Colonic mucosa (tissue), 4 donors: ENCODE measurements around the gene SLC13A2. TPM values are rescaled to one million over a fixed set of nuclear protein-coding genes. Genes with fewer than 3 reads are reported as not detected.
"Not testable (repeated sequence)": the region's sequence is repeated elsewhere in the genome, so short reads cannot be mapped to it uniquely, and the experiment has no call there.

ENCODE experiments used
- DNase-seq: peaks from one replicate; pipeline ENCODE4 v3.0.0-alpha.2; 2020
- H3K27ac ChIP-seq: fragments of 200-600 bp; one replicate; pipeline ENCODE4 v1.8.0; 2021
- H3K27me3 ChIP-seq: fragments of 200-600 bp; one replicate; pipeline ENCODE4 v1.8.0; 2021
- H3K36me3 ChIP-seq: fragments of 200-600 bp; one replicate; pipeline ENCODE4 v1.8.0; 2021
- H3K4me1 ChIP-seq: fragments of 200-600 bp; one replicate; pipeline ENCODE4 v1.8.0; 2021; ENCODE audit warnings: mild to moderate bottlenecking
- H3K4me3 ChIP-seq: fragments of 200-600 bp; one replicate; pipeline ENCODE4 v1.8.0; 2021
- H3K9ac ChIP-seq, 2 donors: one replicate each; pipeline ENCODE4 v1.7.0; 2013; ENCODE audit warnings: control low read depth in 2 of 2, low read depth in 2 of 2, low read length in 2 of 2
- H3K9me3 ChIP-seq: fragments of 200-600 bp; one replicate; pipeline ENCODE4 v1.8.0; 2021
- intact Hi-C: fragments of 100-400 bp; cut with DNase I; formaldehyde crosslinking; loops from one replicate; pipeline ENCODE4 v1.14.1; 2022
- total RNA-seq, 2 donors: library from RNA; stranded (reverse); fragmentation: NEBNext Ultra II Directional in 1 of 2; extraction: Animal tissue kit (Norgen Biotek cat#: 25700) in 1 of 2; gene quantifications; one replicate each; pipeline ENCODE4 v1.2.1, GENCODE V29; 2021
- TF ChIP-seq, protein P1 (sequence below): fragments of 200-600 bp; IDR thresholded peaks from one replicate; pipeline ENCODE4 v1.8.0; 2022; ENCODE audit warnings: antibody characterized with exemption, mild to moderate bottlenecking
- donor health status: healthy.
- donor health status: DM: no; HTN: no; CAD: no.
- donor health status: DM: no; HTN: no; CAD: no.

SLC13A2 gene
- total RNA-seq, 2 donors from 2014 or later = 24.7 to 40.5 TPM

DNA sequence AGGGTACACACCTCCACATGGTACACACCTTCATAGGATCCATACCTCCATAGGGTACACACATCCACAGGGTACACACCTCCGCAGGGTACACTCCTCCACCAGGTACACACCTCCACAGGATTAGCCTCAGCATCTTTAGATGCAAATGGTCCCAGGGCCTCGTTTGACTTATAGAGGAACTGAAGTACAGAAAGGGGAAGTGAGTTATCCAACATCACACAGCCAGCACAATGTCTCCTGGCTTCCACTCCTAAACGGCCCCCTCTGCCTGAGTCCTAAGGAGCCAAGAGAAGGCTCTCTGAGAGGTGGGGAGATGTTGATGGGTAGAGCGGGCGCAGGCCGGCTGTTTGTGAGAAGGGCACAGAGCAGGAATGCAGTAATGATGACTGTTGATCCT, 44.7 kb downstream of the SLC13A2 start:
- no peaks in the 10 kb centered on the region for H3K9me3 ChIP-seq
- no peak overlapping the region for H3K9ac ChIP-seq
- DNase-seq = no peak
- H3K4me3 ChIP-seq = no peak overlapping the region
- H3K27ac ChIP-seq = no peak overlapping the region
- H3K27me3 ChIP-seq = no peaks in the 10 kb centered on the region
- intact Hi-C loops = no loop called here
- TF ChIP-seq, protein P1, sequence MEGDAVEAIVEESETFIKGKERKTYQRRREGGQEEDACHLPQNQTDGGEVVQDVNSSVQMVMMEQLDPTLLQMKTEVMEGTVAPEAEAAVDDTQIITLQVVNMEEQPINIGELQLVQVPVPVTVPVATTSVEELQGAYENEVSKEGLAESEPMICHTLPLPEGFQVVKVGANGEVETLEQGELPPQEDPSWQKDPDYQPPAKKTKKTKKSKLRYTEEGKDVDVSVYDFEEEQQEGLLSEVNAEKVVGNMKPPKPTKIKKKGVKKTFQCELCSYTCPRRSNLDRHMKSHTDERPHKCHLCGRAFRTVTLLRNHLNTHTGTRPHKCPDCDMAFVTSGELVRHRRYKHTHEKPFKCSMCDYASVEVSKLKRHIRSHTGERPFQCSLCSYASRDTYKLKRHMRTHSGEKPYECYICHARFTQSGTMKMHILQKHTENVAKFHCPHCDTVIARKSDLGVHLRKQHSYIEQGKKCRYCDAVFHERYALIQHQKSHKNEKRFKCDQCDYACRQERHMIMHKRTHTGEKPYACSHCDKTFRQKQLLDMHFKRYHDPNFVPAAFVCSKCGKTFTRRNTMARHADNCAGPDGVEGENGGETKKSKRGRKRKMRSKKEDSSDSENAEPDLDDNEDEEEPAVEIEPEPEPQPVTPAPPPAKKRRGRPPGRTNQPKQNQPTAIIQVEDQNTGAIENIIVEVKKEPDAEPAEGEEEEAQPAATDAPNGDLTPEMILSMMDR = no peak
- H3K4me1 ChIP-seq = peaks cover 5% of the 10 kb centered on the region
- H3K36me3 ChIP-seq = no peaks in the 10 kb centered on the region

DNA sequence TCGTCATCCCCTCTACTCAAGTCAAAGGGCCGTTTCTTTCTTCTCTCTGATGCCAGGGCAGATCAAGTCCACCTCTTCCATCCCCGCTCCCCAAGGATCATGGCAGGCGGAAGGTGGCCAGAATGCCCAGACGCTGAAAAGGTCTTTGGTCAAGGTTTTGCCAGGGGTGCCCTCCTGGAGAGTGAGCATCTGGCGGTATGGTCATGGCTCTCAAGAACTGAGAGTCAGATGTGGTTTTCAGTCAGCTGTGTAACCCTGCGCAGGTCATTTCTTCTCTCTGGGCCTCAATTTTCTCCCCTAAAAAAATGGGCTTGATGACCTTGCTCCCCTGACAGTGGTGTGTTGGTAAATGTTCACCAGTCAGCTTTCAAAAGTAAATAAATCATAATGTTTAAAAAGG, 45.1 kb downstream of the SLC13A2 start:
- no peak overlapping the region for H3K27ac ChIP-seq
- H3K4me1 ChIP-seq = peaks cover 5% of the 10 kb centered on the region
- no peaks in the 10 kb centered on the region for H3K36me3 ChIP-seq
- TF ChIP-seq, protein P1 = no peak
- H3K27me3 ChIP-seq = no peaks in the 10 kb centered on the region
- no peak overlapping the region for H3K9ac ChIP-seq
- no peaks in the 10 kb centered on the region for H3K9me3 ChIP-seq
- DNase-seq = no peak
- H3K4me3 ChIP-seq = no peak overlapping the region
- intact Hi-C loops = no loop called here

DNA sequence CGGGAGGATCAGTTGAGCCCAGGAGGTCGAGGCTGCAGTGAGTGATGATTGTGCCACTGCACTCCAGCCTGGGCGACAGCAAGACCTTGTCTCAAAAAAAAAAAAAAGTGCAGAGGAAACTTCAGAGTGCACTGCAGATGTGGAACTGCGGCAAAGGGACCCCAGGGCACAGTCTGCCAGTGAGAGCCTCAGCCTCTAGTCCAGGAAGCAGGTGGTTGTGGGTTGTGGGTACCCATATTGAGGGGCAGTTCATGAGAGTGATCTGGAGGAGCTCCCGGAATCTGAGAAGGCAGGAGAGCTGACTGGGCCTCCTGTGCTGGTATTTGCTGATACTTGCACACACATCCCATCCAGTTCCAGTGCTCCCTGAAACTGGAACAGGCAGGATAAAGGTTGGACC, 45.8 kb downstream of the SLC13A2 start:
- H3K4me1 ChIP-seq = peaks cover under 1% of the 10 kb centered on the region
- no peaks in the 10 kb centered on the region for H3K9me3 ChIP-seq
- no peak overlapping the region for H3K4me3 ChIP-seq
- no peak overlapping the region for H3K27ac ChIP-seq
- no peaks in the 10 kb centered on the region for H3K27me3 ChIP-seq
- no peak overlapping the region for H3K9ac ChIP-seq
- no peaks in the 10 kb centered on the region for H3K36me3 ChIP-seq
- intact Hi-C loops = no loop called here
- no peak for DNase-seq
- TF ChIP-seq, protein P1 = no peak

DNA sequence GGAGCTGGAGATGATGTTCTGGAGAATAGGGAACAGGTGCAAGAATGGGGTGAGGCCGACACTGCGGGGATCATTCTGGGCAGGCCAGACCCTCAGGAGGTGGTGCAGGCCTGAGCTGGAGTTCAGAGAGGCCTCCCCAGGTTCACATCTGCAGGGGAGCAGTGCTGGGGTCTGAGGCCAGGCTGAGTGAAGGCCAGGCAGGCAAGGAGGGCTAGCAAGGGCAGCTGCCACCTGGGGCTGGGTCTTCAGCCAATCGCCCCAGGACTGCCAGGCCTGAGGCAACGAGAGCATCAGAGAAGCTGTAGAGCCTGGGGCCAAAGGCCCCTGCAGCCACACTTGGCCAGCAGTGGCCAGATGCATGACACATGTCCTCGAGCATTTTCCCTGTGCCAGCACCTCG, 47.2 kb downstream of the SLC13A2 start:
- no peak overlapping the region for H3K27ac ChIP-seq
- DNase-seq = no peak
- peaks cover 7% of the 10 kb centered on the region for H3K4me1 ChIP-seq
- no peaks in the 10 kb centered on the region for H3K27me3 ChIP-seq
- no peak overlapping the region for H3K9ac ChIP-seq
- H3K36me3 ChIP-seq = no peaks in the 10 kb centered on the region
- TF ChIP-seq, protein P1 = no peak
- no peaks in the 10 kb centered on the region for H3K9me3 ChIP-seq
- intact Hi-C loops = no loop called here
- H3K4me3 ChIP-seq = no peak overlapping the region

DNA sequence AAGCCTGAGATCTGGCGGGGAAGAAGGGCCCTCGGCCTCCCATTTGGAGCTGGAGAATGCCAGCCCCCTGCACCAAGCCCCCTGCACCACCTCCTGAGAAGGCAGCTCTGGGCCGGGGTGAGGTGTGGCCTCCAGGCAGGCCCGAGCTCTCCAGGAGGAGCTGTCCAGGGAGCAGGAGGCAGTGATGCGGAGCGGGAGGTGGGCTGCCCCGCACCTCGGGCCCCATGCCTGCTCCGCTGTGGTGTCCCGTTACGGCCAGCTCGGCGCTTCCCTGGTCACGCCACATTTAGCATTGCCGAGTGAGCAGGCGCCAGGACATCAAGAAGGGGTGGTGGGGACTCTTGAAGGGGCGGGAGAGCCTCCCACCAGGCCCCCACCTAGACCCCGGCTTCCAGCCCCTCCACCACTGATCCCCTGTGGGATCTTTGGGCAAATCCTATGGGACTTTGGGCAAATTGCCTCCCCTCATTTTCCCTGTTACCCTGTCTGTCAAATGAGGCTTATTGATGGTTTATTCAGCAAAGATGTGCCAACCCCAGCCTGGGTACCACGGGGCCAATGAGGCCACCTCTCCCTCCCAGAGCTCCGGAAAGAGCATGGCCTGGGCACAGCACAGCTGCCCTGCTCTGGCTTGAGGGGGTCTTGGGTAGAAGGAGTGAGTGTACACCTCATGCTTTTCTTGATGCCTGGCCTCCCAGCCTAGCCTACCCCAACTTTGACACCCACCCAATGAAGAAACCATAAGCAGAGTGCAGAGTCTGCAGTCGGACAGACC, 48.1 kb downstream of the SLC13A2 start:
- Histone ChIP-seq H3K9me3 (no peaks in the 10 kb centered on the region), H3K4me3 (no peak overlapping the region), H3K27me3 (no peaks in the 10 kb centered on the region), H3K36me3 (no peaks in the 10 kb centered on the region), H3K4me1 (peaks cover 7% of the 10 kb centered on the region), H3K27ac (no peak overlapping the region), H3K9ac (no peak overlapping the region)
- intact Hi-C loops = no loop called here
- TF ChIP-seq, protein P1 = no peak
- no peak for DNase-seq

DNA sequence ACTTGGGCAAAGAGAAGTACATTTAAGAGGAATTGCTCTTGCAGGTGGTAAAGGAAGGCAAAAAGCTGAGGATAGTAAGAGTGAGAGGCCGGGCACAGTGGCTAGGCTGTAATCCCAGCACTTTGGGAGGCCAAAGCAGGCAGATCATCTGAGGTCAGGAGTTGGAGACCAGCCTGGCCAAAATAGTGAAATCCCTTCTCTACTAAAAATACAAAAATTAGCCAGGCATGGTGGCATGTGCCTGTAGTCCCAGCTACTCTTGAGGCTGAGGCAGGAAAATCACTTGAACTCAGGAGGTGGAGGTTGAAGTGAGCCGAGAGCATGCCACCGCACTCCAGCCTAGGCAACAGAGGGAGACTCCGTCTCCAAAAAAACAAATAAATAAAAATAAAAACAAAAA, 48.8 kb downstream of the SLC13A2 start:
- H3K27ac ChIP-seq, H3K36me3 ChIP-seq, H3K27me3 ChIP-seq, intact Hi-C loops, H3K9me3 ChIP-seq, H3K4me3 ChIP-seq, DNase-seq, H3K9ac ChIP-seq, H3K4me1 ChIP-seq: not testable (repeated sequence)
